ENCODE measurements around the gene OR5H14.
A peak's percentile ranks its signal among the peaks of the same experiment; 100 is the strongest.
"Not testable (repeated sequence)": the region's sequence is repeated elsewhere in the genome, so short reads cannot be mapped to it uniquely, and the experiment has no call there.

The OR5H14 gene

DNA sequence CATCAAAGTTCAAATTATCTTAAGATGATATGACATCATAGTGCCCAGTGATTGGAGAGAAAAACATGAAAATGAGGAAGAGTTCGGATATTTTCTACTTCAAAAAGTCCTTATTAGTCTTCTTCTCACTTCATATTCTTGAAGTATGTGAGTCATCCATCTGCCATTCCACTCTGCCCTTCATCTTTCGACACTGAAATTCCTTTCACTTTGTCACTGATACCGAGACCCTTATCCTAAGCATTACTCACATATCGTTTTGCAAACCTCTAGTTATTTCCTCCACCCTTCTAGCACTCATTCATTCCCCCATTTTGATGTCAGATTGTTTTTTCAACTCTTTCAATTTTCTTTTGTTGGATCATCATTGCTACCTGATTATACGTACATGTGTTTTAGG, 4.0 kb downstream of the OR5H14 start:
- in situ Hi-C loops (cut with HindIII; ENCODE audit: low pct_unique_long_range_greater_than_20kb, low sequenced_read_pairs), result no loop called here
- TF ChIP-seq JUND (IDR thresholded peaks at IDR 0.05; ENCODE audit: low read depth), result no peak
- DNase-seq (ENCODE audit: low read depth in 1 of 2, low spot score in 1 of 2), result no peak

DNA sequence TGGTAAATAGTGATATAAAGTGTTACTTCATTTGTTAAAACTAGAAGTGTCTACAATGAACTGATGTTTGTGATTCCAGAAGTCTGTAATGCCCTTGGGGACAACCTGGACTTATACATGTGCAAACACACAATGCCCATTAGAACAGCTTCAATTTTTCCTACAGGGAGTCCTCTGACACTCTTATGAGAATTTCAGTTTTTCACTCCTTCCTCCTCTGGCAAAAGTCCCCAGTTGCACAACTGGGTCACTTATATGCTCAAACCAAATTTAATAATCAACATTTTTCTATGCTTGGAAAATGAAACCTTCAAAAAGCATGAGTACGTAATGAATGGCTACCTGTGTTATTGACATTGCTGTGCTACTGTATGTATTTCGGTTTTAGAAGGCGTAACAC, 19.1 kb downstream of the OR5H14 start, which contains the start of gene OR5H15:
OR5H15 (plus strand) TSS at position 301 of the 400 bp plus-strand sequence. CDS start 2,004 bp downstream, outside the sequence.
- in situ Hi-C loops (cut with HindIII; ENCODE audit: low pct_unique_long_range_greater_than_20kb, low sequenced_read_pairs), result no loop called here
- no peak for TF ChIP-seq JUND (IDR thresholded peaks at IDR 0.05; ENCODE audit: low read depth)

DNA sequence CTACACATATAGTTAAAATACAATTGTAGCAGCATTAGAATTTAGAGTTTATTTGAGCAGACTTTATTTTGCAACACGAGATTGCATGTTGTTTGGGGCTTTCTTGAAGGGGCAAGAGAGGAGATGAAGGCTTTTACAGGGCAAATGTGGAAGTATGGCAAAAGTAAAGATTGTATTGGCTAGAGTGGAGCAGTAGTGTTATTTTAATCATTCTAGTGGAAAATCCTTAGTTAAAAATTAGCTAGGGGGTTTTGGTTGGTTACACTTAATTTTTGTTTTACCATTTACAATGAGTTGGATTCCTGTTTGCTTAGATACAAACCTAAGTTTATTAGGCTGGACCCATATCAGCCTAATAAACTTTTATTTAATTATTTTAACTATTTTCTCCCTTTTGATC, 23.8 kb downstream of the OR5H14 start:
- DNase-seq (ENCODE audit: low read depth in 1 of 2, low spot score in 1 of 2), result no peak
- in situ Hi-C loops (cut with HindIII; ENCODE audit: low pct_unique_long_range_greater_than_20kb, low sequenced_read_pairs), result no loop called here
- TF ChIP-seq JUND (IDR thresholded peaks at IDR 0.05; ENCODE audit: low read depth), result no peak

More for the DNA sequence above, 19.1 kb downstream of the OR5H14 start, which contains the start of gene OR5H15:
- DNase-seq (ENCODE audit: low read depth in 1 of 2, low spot score in 1 of 2), result no peak

DNA sequence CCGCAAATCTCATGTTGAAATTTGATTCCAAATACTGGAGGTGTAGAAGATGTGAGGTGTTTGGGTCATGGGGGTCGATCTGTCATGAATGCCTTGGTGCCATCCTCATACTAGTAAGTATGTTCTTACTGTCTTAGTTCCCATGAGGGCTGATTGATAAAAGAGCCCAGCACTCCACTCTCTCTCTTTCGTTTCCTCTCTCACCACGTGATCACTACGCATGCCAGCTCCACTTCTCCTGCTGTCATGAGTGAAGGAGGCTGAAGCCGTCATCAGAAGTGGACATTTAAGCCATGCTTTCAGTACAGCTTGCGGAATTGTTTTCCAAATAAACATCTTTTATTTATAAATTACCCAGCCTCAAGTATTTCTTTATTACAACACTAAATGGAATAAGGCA, 25.3 kb downstream of the OR5H14 start:
- peak in 1 of 2 experiments; percentile 23 for DNase-seq (ENCODE audit: low read depth in 1 of 2, low spot score in 1 of 2)
- in situ Hi-C loops (cut with HindIII; ENCODE audit: low pct_unique_long_range_greater_than_20kb, low sequenced_read_pairs), result no loop called here
- TF ChIP-seq JUND (IDR thresholded peaks at IDR 0.05; ENCODE audit: low read depth), result no peak

DNA sequence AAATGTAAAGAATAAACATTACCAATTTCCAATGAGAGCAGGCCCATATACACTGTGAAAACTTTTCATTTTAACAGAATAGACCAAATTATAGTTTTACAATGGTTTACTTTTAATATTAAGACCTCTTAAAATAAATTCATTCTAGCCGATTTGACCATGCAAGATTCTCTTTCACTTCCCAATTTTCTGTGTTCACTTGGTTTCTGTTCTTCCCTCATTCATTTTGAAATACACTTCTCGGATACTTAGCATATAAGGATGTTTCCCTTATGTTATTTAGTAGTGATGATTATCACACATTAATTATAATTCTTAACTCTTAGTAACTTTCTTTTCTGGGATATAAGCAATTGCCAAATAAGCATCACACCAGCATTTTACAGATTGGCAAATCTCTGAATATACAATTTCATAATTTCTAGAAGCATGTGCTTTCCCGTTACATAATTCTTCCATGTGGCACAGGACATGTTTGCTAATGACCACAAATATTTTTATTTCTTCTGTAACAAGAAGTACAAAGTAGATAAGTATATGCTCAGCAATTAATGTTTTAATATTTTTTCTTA, 33.1 kb downstream of the OR5H14 start:
- in situ Hi-C loops (cut with HindIII; ENCODE audit: low pct_unique_long_range_greater_than_20kb, low sequenced_read_pairs), result no loop called here

DNA sequence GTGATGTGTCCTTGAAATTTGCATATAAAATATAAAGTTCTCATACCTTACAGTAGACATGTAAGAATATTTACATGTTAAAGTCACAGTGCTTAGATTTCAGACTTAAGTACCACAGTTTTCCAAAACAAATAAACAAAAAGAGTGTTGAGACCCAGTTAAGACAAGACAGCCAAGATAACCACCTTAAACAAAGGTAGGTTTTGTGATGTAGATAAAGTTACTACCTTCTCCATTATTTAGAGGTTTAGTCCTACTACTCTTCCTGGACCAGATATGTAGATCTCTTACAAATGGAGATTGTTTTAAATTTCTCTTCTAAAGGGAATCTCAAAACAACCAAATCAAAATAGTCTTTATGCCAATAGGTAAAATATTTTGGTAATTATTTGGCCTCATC, 34.9 kb downstream of the OR5H14 start:
- in situ Hi-C loops (cut with HindIII; ENCODE audit: low pct_unique_long_range_greater_than_20kb, low sequenced_read_pairs), result no loop called here
- no peak for TF ChIP-seq JUND (IDR thresholded peaks at IDR 0.05; ENCODE audit: low read depth)
- DNase-seq (ENCODE audit: low read depth in 1 of 2, low spot score in 1 of 2), result no peak

More for the DNA sequence above, 33.1 kb downstream of the OR5H14 start:
- DNase-seq (ENCODE audit: low read depth in 1 of 2, low spot score in 1 of 2), result no peak
- TF ChIP-seq JUND (IDR thresholded peaks at IDR 0.05; ENCODE audit: low read depth), result no peak

DNA sequence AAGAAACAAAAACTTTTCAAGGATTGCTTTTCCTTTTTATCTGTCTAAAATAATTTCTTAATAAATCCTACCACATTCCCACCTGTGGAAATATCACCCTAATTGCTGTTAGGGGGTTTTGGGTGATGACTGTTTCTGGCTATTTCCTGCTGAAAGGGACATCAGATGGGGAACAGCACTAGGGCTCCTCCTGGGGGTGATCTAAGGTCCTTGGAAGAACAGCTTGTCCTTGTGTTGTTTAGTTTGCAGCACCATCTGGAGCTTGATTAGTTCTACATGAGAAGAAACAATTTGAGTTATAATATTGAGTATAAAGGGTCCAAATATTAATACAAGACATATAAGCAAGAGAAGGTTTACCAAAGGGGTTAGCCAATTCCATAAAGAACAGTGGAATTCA, 37.9 kb downstream of the OR5H14 start:
- DNase-seq (ENCODE audit: low read depth in 1 of 2, low spot score in 1 of 2), result peak in 1 of 2 experiments; percentile 54
- in situ Hi-C loops (cut with HindIII; ENCODE audit: low pct_unique_long_range_greater_than_20kb, low sequenced_read_pairs), result no loop called here

DNA sequence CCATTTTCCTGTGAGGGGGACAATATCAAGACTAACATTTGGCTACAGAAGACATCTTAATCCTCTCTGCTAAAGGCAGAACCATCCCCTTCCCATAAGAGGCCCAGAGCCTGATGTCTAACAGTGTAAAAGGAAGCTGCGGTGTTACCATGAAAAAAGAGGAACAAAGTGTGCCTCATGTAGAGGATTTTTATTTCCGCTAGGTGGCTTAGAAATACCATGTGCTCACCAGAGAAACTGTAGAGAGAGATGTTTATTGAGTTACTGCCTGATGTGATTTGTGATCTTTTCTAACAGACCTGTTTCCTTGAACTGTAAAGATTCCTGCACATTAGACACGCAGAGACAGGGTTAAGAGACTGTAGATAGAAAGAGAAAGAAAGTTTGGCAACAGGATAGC, 41.3 kb downstream of the OR5H14 start:
- in situ Hi-C loops (cut with HindIII; ENCODE audit: low pct_unique_long_range_greater_than_20kb, low sequenced_read_pairs), result no loop called here
- DNase-seq (ENCODE audit: low read depth in 1 of 2, low spot score in 1 of 2), result peak; percentile 8 to 42
- TF ChIP-seq JUND (IDR thresholded peaks at IDR 0.05; ENCODE audit: low read depth), result no peak

More for the DNA sequence above, 37.9 kb downstream of the OR5H14 start:
- no peak for TF ChIP-seq JUND (IDR thresholded peaks at IDR 0.05; ENCODE audit: low read depth)

DNA sequence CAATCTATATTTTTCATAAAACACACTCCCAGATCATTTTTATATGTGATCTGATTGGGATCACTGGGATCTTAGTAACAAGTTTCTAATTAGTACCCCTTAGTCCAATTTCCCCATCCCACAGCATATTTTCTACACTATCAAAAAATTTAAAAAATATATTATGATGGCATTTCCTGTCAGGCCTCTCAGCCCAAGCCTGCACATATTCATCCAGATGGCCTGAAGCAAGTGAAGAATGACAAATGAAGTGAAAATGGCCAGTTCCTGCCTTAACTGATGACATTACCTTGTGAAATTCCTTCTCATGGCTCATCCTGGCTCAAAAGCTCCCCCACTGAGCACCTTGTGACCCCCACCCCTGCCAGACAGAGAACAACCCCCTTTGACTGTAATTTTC, 43.6 kb downstream of the OR5H14 start:
- DNase-seq (ENCODE audit: low read depth in 1 of 2, low spot score in 1 of 2); in situ Hi-C loops (cut with HindIII; ENCODE audit: low pct_unique_long_range_greater_than_20kb, low sequenced_read_pairs): not testable (repeated sequence)

DNA sequence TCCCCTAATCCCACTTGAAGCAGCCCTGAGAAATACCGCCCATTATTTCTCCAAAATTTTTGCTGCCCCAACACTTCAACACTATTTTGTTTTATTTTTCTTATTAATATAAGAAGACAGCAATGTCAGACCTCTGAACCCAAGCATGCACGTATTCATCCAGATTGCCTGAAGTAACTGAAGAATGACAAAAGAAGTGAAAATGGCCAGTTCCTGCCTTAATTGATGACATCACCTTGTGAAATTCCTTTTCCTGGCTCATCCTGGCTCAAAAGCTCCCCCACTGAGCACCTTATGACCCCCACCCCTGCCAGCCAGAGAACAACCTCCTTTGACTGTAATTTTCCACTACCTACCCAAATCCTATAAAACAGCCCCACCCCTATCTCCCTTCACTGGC, 49.0 kb downstream of the OR5H14 start:
- in situ Hi-C loops (cut with HindIII; ENCODE audit: low pct_unique_long_range_greater_than_20kb, low sequenced_read_pairs), result not testable (repeated sequence)

DNA sequence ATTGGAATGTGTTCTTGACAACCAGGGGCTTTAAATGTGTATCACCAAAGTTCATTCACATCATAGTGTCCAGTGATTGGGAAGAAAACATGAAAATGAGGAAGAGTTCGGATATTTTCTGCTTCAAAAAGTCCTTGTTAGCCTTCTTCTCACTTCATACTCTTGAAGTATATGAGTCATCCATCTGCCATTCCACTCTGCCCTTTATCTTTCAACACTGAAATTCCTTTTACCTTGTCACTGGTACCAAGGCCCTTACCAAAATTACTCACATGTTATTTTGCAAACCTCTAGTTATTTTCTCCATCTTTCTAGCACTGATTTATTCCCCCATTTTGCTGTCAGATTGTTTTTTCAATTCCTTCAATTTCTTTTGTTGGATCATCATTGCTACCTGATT, 51.7 kb downstream of the OR5H14 start:
- in situ Hi-C loops (cut with HindIII; ENCODE audit: low pct_unique_long_range_greater_than_20kb, low sequenced_read_pairs), result no loop called here
- no peak for TF ChIP-seq JUND (IDR thresholded peaks at IDR 0.05; ENCODE audit: low read depth)
- DNase-seq (ENCODE audit: low read depth in 1 of 2, low spot score in 1 of 2), result no peak

More for the DNA sequence above, 49.0 kb downstream of the OR5H14 start:
- not testable (repeated sequence) for DNase-seq (ENCODE audit: low read depth in 1 of 2, low spot score in 1 of 2)
